WI38 (cell line): ENCODE results near the gene LRRK1.

Source experiments
- H3K4me3 ChIP-seq: 2 replicates; pipeline ENCODE4 v1.5.1; 2011; ENCODE audit warnings: low read depth, mild to moderate bottlenecking, control low read depth, low read length
- CTCF ChIP-seq: IDR thresholded peaks from 2 replicates; pipeline ENCODE4 v1.5.1; 2012; ENCODE audit warnings: low read depth, mild to moderate bottlenecking, control low read depth, low read length

Gene LRRK1

GRCh38 chr15:100939791-100940190 lies 20.6 kb downstream of the LRRK1 start:
- H3K4me3 ChIP-seq, result no peak overlapping the region
- TF ChIP-seq CTCF, result no peak

GRCh38 chr15:100940767-100941379 lies 21.7 kb downstream of the LRRK1 start:
- TF ChIP-seq CTCF, result no peak
- H3K4me3 ChIP-seq, result no peak overlapping the region

GRCh38 chr15:100941536-100941935 lies 22.4 kb downstream of the LRRK1 start:
- no peak for TF ChIP-seq CTCF
- H3K4me3 ChIP-seq, result no peak overlapping the region

GRCh38 chr15:100942656-100943425 lies 23.7 kb downstream of the LRRK1 start:
- no peak overlapping the region for H3K4me3 ChIP-seq
- TF ChIP-seq CTCF, result no peak

- no peak overlapping the region for H3K4me3 ChIP-seq
- TF ChIP-seq CTCF, result no peak
Measured at GRCh38 chr15:100944244-100944895, 25.2 kb downstream of the LRRK1 start.

GRCh38 chr15:100944986-100945385 lies 25.8 kb downstream of the LRRK1 start:
- no peak for TF ChIP-seq CTCF

More at GRCh38 chr15:100944986-100945385, 25.8 kb downstream of the LRRK1 start:
- H3K4me3 ChIP-seq, result no peak overlapping the region
